ENCODE results near the gene DNAJC11.

DNA sequence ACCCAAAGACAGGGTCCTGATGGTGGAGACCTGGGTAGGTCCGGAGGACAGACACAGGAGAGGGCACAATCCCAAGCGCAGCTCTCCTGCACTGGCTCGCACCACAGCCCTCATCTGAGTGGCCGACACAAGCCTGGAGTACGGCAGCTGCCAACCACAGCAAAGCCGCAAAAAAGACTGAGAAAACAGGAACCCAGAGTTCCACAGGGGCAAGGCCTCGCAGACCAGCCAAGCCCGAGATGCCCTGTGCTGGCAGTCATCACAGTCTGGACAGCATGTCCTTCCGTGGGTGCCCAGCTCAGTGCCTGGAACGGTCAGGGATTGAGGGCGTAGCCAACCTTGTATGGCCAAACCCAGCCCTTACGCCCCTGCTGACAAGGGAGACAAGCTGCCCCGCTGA is 110.4 kb downstream of the DNAJC11 start:
- no peak for TF ChIP-seq EHMT2 (IDR thresholded peaks at IDR 0.05; ENCODE audit: low read depth)
- TF ChIP-seq POLR2A (IDR thresholded peaks at IDR 0.05; ENCODE audit: low read length): no peak

Data from A549 (cell line).